ENCODE results near the gene PLA2G4F.

DNA sequence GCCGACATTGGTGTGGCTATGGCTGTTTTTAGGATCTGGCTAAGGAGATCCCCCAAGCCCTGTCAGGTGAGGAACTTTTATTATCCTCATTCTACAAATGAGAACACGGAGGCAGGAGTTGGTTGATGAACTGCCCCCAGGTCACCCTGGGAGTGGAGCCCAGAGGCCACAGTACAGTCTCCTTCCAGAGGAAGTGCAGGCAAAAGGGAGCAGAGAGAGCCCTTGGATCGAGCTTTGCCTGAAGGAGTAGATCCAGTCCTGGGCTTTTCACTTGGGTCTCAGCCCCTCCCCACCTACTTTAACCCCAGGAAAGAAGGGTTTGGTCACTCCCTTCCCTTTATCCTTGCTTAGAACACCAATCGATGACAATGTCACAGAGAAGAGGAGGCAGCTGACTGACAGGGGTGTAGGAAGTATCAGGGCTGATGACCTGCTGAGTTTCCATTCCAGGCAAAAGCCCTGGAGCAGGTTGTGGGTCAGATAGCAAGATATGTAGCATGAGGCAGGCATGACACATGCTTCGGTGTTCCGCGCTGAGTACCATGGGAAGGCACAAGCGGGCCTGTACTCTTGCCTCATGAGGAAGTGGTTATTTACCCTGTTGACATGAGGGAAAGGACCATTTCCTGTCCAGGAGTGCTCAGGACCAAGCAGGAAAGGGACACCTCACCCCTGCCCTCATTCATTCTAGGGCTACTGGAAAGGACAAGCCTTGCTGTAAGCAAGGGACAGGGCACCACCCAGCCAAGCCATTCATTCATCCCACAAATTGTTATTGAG lies 56.2 kb downstream of the PLA2G4F start:
- TF ChIP-seq, protein P1, sequence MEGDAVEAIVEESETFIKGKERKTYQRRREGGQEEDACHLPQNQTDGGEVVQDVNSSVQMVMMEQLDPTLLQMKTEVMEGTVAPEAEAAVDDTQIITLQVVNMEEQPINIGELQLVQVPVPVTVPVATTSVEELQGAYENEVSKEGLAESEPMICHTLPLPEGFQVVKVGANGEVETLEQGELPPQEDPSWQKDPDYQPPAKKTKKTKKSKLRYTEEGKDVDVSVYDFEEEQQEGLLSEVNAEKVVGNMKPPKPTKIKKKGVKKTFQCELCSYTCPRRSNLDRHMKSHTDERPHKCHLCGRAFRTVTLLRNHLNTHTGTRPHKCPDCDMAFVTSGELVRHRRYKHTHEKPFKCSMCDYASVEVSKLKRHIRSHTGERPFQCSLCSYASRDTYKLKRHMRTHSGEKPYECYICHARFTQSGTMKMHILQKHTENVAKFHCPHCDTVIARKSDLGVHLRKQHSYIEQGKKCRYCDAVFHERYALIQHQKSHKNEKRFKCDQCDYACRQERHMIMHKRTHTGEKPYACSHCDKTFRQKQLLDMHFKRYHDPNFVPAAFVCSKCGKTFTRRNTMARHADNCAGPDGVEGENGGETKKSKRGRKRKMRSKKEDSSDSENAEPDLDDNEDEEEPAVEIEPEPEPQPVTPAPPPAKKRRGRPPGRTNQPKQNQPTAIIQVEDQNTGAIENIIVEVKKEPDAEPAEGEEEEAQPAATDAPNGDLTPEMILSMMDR (conservative IDR thresholded peaks at IDR 0.05 in 1 of 2, IDR thresholded peaks at IDR 0.05 in 1 of 2; ENCODE audit: extremely low read depth in 1 of 2, insufficient read depth in 1 of 2, low read depth in 1 of 2, low read length in 2 of 2): no peak
- TF ChIP-seq EZH2 (IDR thresholded peaks at IDR 0.05; ENCODE audit: borderline replicate concordance, low read length): no peak

Data from mammary epithelial cell (primary cell).